Measurements from ENCODE around the gene CCDC12.

The CCDC12 gene

DNA sequence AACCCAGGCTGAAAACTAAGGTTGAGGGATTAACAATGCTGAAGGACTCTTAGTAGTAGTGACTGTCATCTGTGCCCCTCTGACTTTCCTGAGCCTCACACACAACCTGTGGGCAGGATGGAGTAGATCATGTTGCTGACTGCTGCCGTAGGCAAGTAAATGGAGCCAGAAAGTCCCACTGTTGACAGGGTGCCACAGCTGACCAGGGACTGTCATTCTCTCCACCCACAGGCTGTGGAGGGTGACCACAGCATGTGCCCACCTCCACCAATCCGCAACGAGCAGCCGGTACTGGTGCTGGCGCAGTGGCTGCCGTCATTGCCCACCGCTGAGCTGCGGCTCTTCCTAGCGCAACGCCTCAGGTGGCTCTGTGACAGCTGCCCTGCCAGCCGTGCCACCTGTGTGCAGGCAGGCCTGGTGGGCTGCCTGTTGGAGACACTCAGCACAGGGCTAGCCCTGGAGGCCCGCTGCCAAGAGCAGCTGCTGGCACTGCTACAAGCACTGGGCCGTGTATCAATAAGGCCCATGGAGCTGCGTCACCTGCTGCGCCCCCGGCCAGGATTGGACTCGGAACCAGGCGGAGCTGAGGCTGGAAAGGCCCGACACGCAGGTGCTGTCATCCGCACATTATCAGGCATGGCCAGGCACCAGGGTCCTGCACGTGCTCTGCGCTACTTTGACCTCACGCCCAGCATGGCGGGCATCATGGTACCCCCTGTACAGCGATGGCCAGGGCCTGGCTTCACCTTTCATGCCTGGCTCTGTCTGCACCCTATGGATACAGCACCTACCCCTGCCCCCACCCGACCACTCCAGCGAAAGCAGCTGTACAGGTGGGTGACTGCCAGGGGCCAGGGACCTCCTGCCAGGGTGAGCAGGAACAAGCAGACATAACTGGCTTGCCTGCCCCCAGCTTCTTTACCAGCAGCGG lies 18.5 kb upstream of the CCDC12 start:
- DNase-seq (ENCODE audit: low read depth) = no peak
- TF ChIP-seq MAX (IDR thresholded peaks at IDR 0.05; ENCODE audit: low read depth, low read length) (no peak), POLR2A (IDR thresholded peaks at IDR 0.05; ENCODE audit: extremely low read depth, insufficient read length) (no peak), MYC (IDR thresholded peaks at IDR 0.05; ENCODE audit: low read depth, low read length) (no peak)
- TF ChIP-seq, protein P1, sequence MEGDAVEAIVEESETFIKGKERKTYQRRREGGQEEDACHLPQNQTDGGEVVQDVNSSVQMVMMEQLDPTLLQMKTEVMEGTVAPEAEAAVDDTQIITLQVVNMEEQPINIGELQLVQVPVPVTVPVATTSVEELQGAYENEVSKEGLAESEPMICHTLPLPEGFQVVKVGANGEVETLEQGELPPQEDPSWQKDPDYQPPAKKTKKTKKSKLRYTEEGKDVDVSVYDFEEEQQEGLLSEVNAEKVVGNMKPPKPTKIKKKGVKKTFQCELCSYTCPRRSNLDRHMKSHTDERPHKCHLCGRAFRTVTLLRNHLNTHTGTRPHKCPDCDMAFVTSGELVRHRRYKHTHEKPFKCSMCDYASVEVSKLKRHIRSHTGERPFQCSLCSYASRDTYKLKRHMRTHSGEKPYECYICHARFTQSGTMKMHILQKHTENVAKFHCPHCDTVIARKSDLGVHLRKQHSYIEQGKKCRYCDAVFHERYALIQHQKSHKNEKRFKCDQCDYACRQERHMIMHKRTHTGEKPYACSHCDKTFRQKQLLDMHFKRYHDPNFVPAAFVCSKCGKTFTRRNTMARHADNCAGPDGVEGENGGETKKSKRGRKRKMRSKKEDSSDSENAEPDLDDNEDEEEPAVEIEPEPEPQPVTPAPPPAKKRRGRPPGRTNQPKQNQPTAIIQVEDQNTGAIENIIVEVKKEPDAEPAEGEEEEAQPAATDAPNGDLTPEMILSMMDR (IDR thresholded peaks at IDR 0.05; ENCODE audit: low read depth, low read length) = no peak
- no peak overlapping the region for H3K4me3 ChIP-seq (ENCODE audit: low read depth, low read length)

DNA sequence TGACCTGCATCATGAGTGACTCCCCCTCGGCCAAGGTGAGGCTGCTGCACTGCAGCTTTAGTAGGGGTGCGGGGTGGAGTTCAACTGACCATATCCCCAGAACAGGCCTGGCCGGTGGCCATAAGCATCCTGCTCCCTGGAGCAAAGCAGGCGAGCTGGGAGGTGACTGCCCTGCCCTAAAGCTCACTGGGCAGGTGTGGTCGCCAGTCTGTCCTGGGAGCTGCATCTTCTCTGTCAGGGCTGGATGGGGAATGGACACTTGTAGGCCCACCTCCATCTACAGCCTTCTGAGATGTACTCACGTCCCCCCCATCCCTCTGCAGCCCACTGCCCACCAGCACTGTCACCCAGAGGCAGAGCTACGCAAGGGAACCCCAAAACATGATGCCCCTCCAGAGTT lies 17.4 kb upstream of the CCDC12 start:
- DNase-seq (ENCODE audit: low read depth) = no peak
- H3K4me3 ChIP-seq (ENCODE audit: low read depth, low read length) = no peak overlapping the region

GRCh38 chr3:46993292-46993691 lies 16.7 kb upstream of the CCDC12 start:
- TF ChIP-seq POLR2A (IDR thresholded peaks at IDR 0.05; ENCODE audit: extremely low read depth, insufficient read length) (no peak), MYC (IDR thresholded peaks at IDR 0.05; ENCODE audit: low read depth, low read length) (no peak), MAX (IDR thresholded peaks at IDR 0.05; ENCODE audit: low read depth, low read length) (no peak)
- TF ChIP-seq, protein P1 (IDR thresholded peaks at IDR 0.05; ENCODE audit: low read depth, low read length) = no peak
- H3K4me3 ChIP-seq (ENCODE audit: low read depth, low read length) = no peak overlapping the region
- DNase-seq (ENCODE audit: low read depth) = no peak

More for the DNA sequence above, 17.4 kb upstream of the CCDC12 start:
- TF ChIP-seq POLR2A (IDR thresholded peaks at IDR 0.05; ENCODE audit: extremely low read depth, insufficient read length) = no peak
- TF ChIP-seq MAX (IDR thresholded peaks at IDR 0.05; ENCODE audit: low read depth, low read length) = no peak
- TF ChIP-seq MYC (IDR thresholded peaks at IDR 0.05; ENCODE audit: low read depth, low read length) = no peak

- no peak for DNase-seq (ENCODE audit: low read depth)
- TF ChIP-seq MAX (IDR thresholded peaks at IDR 0.05; ENCODE audit: low read depth, low read length) (no peak), POLR2A (IDR thresholded peaks at IDR 0.05; ENCODE audit: extremely low read depth, insufficient read length) (no peak), MYC (IDR thresholded peaks at IDR 0.05; ENCODE audit: low read depth, low read length) (no peak)
- TF ChIP-seq, protein P1 (IDR thresholded peaks at IDR 0.05; ENCODE audit: low read depth, low read length) = no peak
- no peak overlapping the region for H3K4me3 ChIP-seq (ENCODE audit: low read depth, low read length)
Observed at GRCh38 chr3:46992231-46992630, 15.7 kb upstream of the CCDC12 start.

- DNase-seq (ENCODE audit: low read depth) = no peak
- no peak overlapping the region for H3K4me3 ChIP-seq (ENCODE audit: low read depth, low read length)
- TF ChIP-seq MAX (IDR thresholded peaks at IDR 0.05; ENCODE audit: low read depth, low read length) = no peak
- TF ChIP-seq, protein P1 (IDR thresholded peaks at IDR 0.05; ENCODE audit: low read depth, low read length) = no peak
- TF ChIP-seq MYC (IDR thresholded peaks at IDR 0.05; ENCODE audit: low read depth, low read length) = no peak
- no peak for TF ChIP-seq POLR2A (IDR thresholded peaks at IDR 0.05; ENCODE audit: extremely low read depth, insufficient read length)
Observed at GRCh38 chr3:46991406-46992165, 15.0 kb upstream of the CCDC12 start.
